Ishikawa (cell line): Measurements from ENCODE around the gene MALL.

Experiments used
- CEBPB ChIP-seq: IDR thresholded peaks from 2 replicates; pipeline ENCODE4 v1.6.1; 2012
- CREB1 ChIP-seq: IDR thresholded peaks from 2 replicates; pipeline ENCODE4 v1.6.1; 2012; ENCODE audit warnings: low read depth
- EP300 ChIP-seq: IDR thresholded peaks from 2 replicates; pipeline ENCODE4 v1.6.1; 2012; ENCODE audit warnings: borderline replicate concordance
- NFIC ChIP-seq: IDR thresholded peaks from 2 replicates; pipeline ENCODE4 v1.6.1; 2012
- RAD21 ChIP-seq: IDR thresholded peaks from 2 replicates; pipeline ENCODE4 v1.6.1; 2012; ENCODE audit warnings: low read depth
- REST ChIP-seq: IDR thresholded peaks from 2 replicates; pipeline ENCODE4 v1.6.1; 2012; ENCODE audit warnings: low read depth, mild to moderate bottlenecking
- TCF12 ChIP-seq: IDR thresholded peaks from 2 replicates; pipeline ENCODE4 v1.6.1; 2012; ENCODE audit warnings: low read depth
- TEAD4 ChIP-seq: IDR thresholded peaks from 2 replicates; pipeline ENCODE4 v1.6.1; 2012
- YY1 ChIP-seq: IDR thresholded peaks from 2 replicates; pipeline ENCODE4 v1.6.1; 2012; ENCODE audit warnings: low read depth
- TF ChIP-seq, protein P1 (sequence below): IDR thresholded peaks from 2 replicates; pipeline ENCODE4 v1.6.1; 2012
- TF ChIP-seq, protein P2 (sequence below): IDR thresholded peaks from 2 replicates; pipeline ENCODE4 v1.6.1; 2012

DNA sequence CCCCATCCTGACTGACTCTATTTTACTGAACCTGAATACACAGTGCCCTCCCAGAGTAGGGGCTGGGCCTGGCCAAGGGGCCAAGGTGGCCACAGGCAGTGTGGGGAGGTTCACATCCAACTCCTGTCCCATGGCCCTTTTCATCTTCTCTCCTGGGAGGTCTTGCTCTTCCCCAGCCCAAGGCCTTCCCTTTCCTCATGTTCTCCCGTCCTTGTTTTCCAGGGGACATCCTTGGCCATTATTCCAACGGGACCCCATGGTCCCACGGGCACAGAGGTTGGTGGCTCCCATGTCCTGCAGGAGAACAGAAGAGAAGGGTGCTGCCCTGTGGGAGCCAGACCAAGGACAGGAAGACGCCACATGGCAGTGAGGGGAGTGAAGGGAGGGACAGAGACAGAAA is 10.4 kb downstream of the MALL start:
- TF ChIP-seq TCF12 (no peak), CREB1 (no peak), EP300 (no peak), RAD21 (no peak), NFIC (no peak), TEAD4 (no peak), CEBPB (no peak), YY1 (no peak), REST (no peak)
- TF ChIP-seq, protein P1, sequence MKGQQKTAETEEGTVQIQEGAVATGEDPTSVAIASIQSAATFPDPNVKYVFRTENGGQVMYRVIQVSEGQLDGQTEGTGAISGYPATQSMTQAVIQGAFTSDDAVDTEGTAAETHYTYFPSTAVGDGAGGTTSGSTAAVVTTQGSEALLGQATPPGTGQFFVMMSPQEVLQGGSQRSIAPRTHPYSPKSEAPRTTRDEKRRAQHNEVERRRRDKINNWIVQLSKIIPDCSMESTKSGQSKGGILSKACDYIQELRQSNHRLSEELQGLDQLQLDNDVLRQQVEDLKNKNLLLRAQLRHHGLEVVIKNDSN: no peak
- TF ChIP-seq, protein P2, sequence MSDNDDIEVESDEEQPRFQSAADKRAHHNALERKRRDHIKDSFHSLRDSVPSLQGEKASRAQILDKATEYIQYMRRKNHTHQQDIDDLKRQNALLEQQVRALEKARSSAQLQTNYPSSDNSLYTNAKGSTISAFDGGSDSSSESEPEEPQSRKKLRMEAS: no peak
